Loucy (cell line): ENCODE measurements around the gene SHLD1.

ENCODE experiments used
- H2AFZ ChIP-seq: fragments of 200-600 bp; sonication (generic); 2 replicates; pipeline ENCODE4 v1.6.0; 2016; ENCODE audit warnings: antibody characterized with exemption, mild to moderate bottlenecking, low read length, moderate library complexity
- H3F3A ChIP-seq: fragments of 200-600 bp; 2 replicates; pipeline ENCODE4 v1.6.0; 2016; ENCODE audit warnings: antibody characterized with exemption, low read depth, mild to moderate bottlenecking
- H3K27me3 ChIP-seq: fragments of 200-600 bp; sonication (generic); 2 replicates; pipeline ENCODE4 v1.6.1; 2014; ENCODE audit warnings: low read length, mild to moderate bottlenecking; ENCODE audit not compliant: insufficient read depth, poor library complexity, severe bottlenecking
- H3K36me3 ChIP-seq: fragments of 200-600 bp; sonication (generic); 2 replicates; pipeline ENCODE4 v1.6.1; 2016; ENCODE audit warnings: low read length; ENCODE audit not compliant: insufficient read depth
- H3K4me1 ChIP-seq: fragments of 200-600 bp; sonication (generic); 2 replicates; pipeline ENCODE4 v1.5.1; 2014; ENCODE audit warnings: low read length, mild to moderate bottlenecking; ENCODE audit not compliant: insufficient read depth, poor library complexity, severe bottlenecking
- H3K4me2 ChIP-seq: fragments of 200-600 bp; sonication (generic); 2 replicates; pipeline ENCODE4 v1.6.0; 2014; ENCODE audit warnings: antibody characterized with exemption, low read length, low read depth, mild to moderate bottlenecking; ENCODE audit not compliant: poor library complexity, severe bottlenecking
- H3K4me3 ChIP-seq: fragments of 200-600 bp; sonication (generic); 2 replicates; pipeline ENCODE4 v1.5.1; 2014; ENCODE audit warnings: low read length, mild to moderate bottlenecking, mixed read lengths; ENCODE audit not compliant: poor library complexity, severe bottlenecking
- H3K79me2 ChIP-seq: fragments of 200-600 bp; sonication (generic); 2 replicates; pipeline ENCODE4 v1.6.1; 2014; ENCODE audit warnings: low read length; ENCODE audit not compliant: insufficient read depth
- H3K9ac ChIP-seq: fragments of 200-600 bp; sonication (generic); 2 replicates; pipeline ENCODE4 v1.6.0; 2014; ENCODE audit warnings: mild to moderate bottlenecking, low read depth, low read length, moderate library complexity; ENCODE audit not compliant: poor library complexity, severe bottlenecking
- H3K9me2 ChIP-seq: fragments of 200-600 bp; sonication (generic); replicated peaks from 2 replicates; pipeline ENCODE4 v1.6.1; 2016; ENCODE audit warnings: low read depth, low read length, mixed read lengths
- H3K9me3 ChIP-seq: fragments of 200-600 bp; sonication (generic); 2 replicates; pipeline ENCODE4 v1.6.1; 2014; ENCODE audit warnings: mild to moderate bottlenecking, antibody characterized with exemption, low read length, low read depth; ENCODE audit not compliant: insufficient read depth
- H4K20me1 ChIP-seq: fragments of 200-600 bp; sonication (generic); 2 replicates; pipeline ENCODE4 v1.6.0; 2014; ENCODE audit warnings: antibody characterized with exemption, low read length, mild to moderate bottlenecking; ENCODE audit not compliant: insufficient read depth, poor library complexity, severe bottlenecking
- CTCF ChIP-seq: fragments of 200-600 bp; sonication (generic); conservative IDR thresholded peaks from 2 replicates; pipeline ENCODE4 v1.5.1; 2014; ENCODE audit warnings: mild to moderate bottlenecking, antibody characterized with exemption, low read length
- EZH2phosphoT487 ChIP-seq: fragments of 200-600 bp; IDR thresholded peaks from 2 replicates; pipeline ENCODE4 v1.6.1; 2018; ENCODE audit warnings: antibody characterized with exemption, mild to moderate bottlenecking, moderate library complexity, borderline replicate concordance

SHLD1 gene

GRCh38 chr20:5880326-5880725 is 130.1 kb downstream of the SHLD1 start:
- Histone ChIP-seq H3K4me1 (peaks cover 15% of the 10 kb centered on the region), H3K36me3 (no peaks in the 10 kb centered on the region), H3K4me3 (no peak overlapping the region), H3K79me2 (no peaks in the 10 kb centered on the region), H3F3A (no peaks in the 10 kb centered on the region), H2AFZ (no peak overlapping the region), H3K4me2 (no peak overlapping the region), H3K27me3 (no peaks in the 10 kb centered on the region), H3K9me3 (no peaks in the 10 kb centered on the region), H4K20me1 (no peaks in the 10 kb centered on the region), H3K9me2 (no peaks in the 10 kb centered on the region), H3K9ac (no peak overlapping the region)
- no peak for TF ChIP-seq EZH2phosphoT487
- TF ChIP-seq CTCF = no peak

GRCh38 chr20:5881703-5882102 is 131.5 kb downstream of the SHLD1 start:
- Histone ChIP-seq H3K9me3 (no peaks in the 10 kb centered on the region), H3K27me3 (no peaks in the 10 kb centered on the region), H3K36me3 (no peaks in the 10 kb centered on the region), H3F3A (no peaks in the 10 kb centered on the region), H3K4me2 (peak overlapping the region; percentile 32), H2AFZ (peak overlapping the region; percentile 78), H3K4me1 (peaks cover 15% of the 10 kb centered on the region), H3K9me2 (no peaks in the 10 kb centered on the region), H3K79me2 (no peaks in the 10 kb centered on the region), H4K20me1 (no peaks in the 10 kb centered on the region), H3K4me3 (no peak overlapping the region), H3K9ac (no peak overlapping the region)
- TF ChIP-seq EZH2phosphoT487 (no peak), CTCF (no peak)

GRCh38 chr20:5882166-5882565 is 132.0 kb downstream of the SHLD1 start:
- Histone ChIP-seq H3F3A (no peaks in the 10 kb centered on the region), H3K9me3 (no peaks in the 10 kb centered on the region), H3K4me2 (peak overlapping the region; percentile 32), H4K20me1 (no peaks in the 10 kb centered on the region), H3K4me3 (no peak overlapping the region), H2AFZ (peak overlapping the region; percentile 78), H3K9me2 (no peaks in the 10 kb centered on the region), H3K27me3 (no peaks in the 10 kb centered on the region), H3K4me1 (peaks cover 15% of the 10 kb centered on the region), H3K9ac (no peak overlapping the region), H3K36me3 (no peaks in the 10 kb centered on the region), H3K79me2 (no peaks in the 10 kb centered on the region)
- TF ChIP-seq CTCF (no peak), EZH2phosphoT487 (no peak)
